GM19238 (cell line): Measurements from ENCODE around the gene PCDHA1.
"Not testable (repeated sequence)": the region's sequence is repeated elsewhere in the genome, so short reads cannot be mapped to it uniquely, and the experiment has no call there.

Experiments used
- DNase-seq: peaks from one replicate; pipeline ENCODE4 v3.0.0; 2011; ENCODE audit warnings: low spot score; ENCODE audit not compliant: insufficient read length

PCDHA1 gene

GRCh38 chr5:140808241-140808888, 22.4 kb downstream of the PCDHA1 start:
- not testable (repeated sequence) for DNase-seq

GRCh38 chr5:140808889-140809291, 22.9 kb downstream of the PCDHA1 start:
- DNase-seq, result no peak

- DNase-seq, result no peak
Observed at GRCh38 chr5:140821375-140822280, 35.7 kb downstream of the PCDHA1 start, which contains the start of gene PCDHA5. TSS of gene PCDHA5 (plus strand) at chr5:140821613.

GRCh38 chr5:140822281-140822629, 36.3 kb downstream of the PCDHA1 start:
- DNase-seq, result no peak

GRCh38 chr5:140822969-140823368, 37.0 kb downstream of the PCDHA1 start:
- DNase-seq, result not testable (repeated sequence)

- no peak for DNase-seq
Observed at GRCh38 chr5:140823475-140823874, 37.5 kb downstream of the PCDHA1 start.

- no peak for DNase-seq
Observed at GRCh38 chr5:140827704-140828361, 41.9 kb downstream of the PCDHA1 start, which contains the start of gene PCDHA6. TSS of gene PCDHA6 (plus strand) at chr5:140827960. CDS start at chr5:140828092, 132 bp downstream.

- DNase-seq, result no peak
Observed at GRCh38 chr5:140828362-140828737, 42.4 kb downstream of the PCDHA1 start.

- DNase-seq, result not testable (repeated sequence)
Observed at GRCh38 chr5:140829511-140830501, 43.9 kb downstream of the PCDHA1 start.

- no peak for DNase-seq
Observed at GRCh38 chr5:140833993-140834392, 48.1 kb downstream of the PCDHA1 start, which contains the start of gene PCDHA7. TSS of gene PCDHA7 (plus strand) at chr5:140834269. CDS start at chr5:140834384, 115 bp downstream.

- not testable (repeated sequence) for DNase-seq
Observed at GRCh38 chr5:140834439-140835008, 48.6 kb downstream of the PCDHA1 start.

- no peak for DNase-seq
Observed at GRCh38 chr5:140835622-140836510, 49.9 kb downstream of the PCDHA1 start.

- DNase-seq, result no peak
Observed at GRCh38 chr5:140840978-140841962, 55.3 kb downstream of the PCDHA1 start, which contains the start of gene PCDHA8. TSS of gene PCDHA8 (plus strand) at chr5:140841187. CDS start at chr5:140841322, 135 bp downstream.

- DNase-seq, result no peak
Observed at GRCh38 chr5:140842798-140843733, 57.1 kb downstream of the PCDHA1 start.

- DNase-seq, result not testable (repeated sequence)
Observed at GRCh38 chr5:140848139-140849102, 62.5 kb downstream of the PCDHA1 start, which contains the start of gene PCDHA9. TSS of gene PCDHA9 (plus strand) at chr5:140848382. CDS start at chr5:140848496, 114 bp downstream.
